Retinal pigment epithelial cell (primary cell): ENCODE results near the gene TMEM63C.

Source experiments
- DNase-seq: peaks from one replicate; pipeline ENCODE4 v3.0.0-alpha.2; 2010; ENCODE audit warnings: low read depth
- H3K4me3 ChIP-seq: 2 replicates; pipeline ENCODE4 v1.5.1; 2011; ENCODE audit warnings: mild to moderate bottlenecking, low read length, control low read depth, moderate library complexity
- TF ChIP-seq, protein P1 (sequence below): conservative IDR thresholded peaks from 2 replicates; pipeline ENCODE4 v1.5.1; 2011; ENCODE audit warnings: low read depth, low read length, control low read depth, inconsistent platforms

The TMEM63C gene

DNA sequence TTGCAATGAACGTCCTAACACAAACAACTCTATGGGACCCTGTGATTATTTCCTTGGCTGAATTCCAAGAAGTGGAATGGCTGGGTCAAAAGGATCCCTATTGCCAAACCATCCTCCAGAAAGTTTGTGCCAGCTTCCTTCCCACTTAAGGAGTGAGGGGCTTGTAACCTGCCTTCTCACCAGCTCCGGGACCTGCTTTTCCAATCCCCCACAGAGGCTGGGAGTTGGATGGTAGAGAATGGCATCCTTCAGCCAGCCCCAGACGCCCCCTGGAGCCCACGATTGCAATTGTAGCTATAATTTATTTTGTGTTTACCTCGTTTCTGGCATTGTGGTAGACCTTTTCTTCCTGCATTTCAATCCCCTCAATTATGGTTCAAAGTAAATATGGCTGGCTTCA, 30.4 kb upstream of the TMEM63C start:
- DNase-seq: no peak
- H3K4me3 ChIP-seq: no peak overlapping the region
- TF ChIP-seq, protein P1, sequence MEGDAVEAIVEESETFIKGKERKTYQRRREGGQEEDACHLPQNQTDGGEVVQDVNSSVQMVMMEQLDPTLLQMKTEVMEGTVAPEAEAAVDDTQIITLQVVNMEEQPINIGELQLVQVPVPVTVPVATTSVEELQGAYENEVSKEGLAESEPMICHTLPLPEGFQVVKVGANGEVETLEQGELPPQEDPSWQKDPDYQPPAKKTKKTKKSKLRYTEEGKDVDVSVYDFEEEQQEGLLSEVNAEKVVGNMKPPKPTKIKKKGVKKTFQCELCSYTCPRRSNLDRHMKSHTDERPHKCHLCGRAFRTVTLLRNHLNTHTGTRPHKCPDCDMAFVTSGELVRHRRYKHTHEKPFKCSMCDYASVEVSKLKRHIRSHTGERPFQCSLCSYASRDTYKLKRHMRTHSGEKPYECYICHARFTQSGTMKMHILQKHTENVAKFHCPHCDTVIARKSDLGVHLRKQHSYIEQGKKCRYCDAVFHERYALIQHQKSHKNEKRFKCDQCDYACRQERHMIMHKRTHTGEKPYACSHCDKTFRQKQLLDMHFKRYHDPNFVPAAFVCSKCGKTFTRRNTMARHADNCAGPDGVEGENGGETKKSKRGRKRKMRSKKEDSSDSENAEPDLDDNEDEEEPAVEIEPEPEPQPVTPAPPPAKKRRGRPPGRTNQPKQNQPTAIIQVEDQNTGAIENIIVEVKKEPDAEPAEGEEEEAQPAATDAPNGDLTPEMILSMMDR: peak; percentile 79

- TF ChIP-seq, protein P1: peak; percentile 8
- no peak for DNase-seq
- no peak overlapping the region for H3K4me3 ChIP-seq
These were observed 29.5 kb upstream of the TMEM63C start for GRCh38 chr14:77151918-77152588.

DNA sequence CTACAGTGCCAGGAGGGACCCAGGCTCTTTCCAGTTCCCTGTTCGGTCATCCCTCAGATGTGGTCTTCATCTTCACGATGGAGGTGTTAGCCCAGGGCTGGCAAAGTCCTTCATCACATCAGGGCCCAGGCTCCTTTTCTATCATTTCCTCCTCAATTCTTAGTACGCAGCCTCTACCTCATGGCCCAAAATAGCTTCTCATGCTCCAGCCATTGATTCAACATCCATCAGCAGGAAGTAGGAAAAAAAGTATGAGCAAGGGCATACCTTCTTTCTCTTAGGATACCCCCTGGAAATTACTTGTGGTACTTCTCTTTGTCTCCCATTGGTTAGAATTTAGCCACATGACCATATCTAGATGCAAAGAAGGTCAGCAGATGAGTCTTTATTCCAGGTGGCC, 27.8 kb upstream of the TMEM63C start:
- no peak for DNase-seq
- TF ChIP-seq, protein P1: no peak
- no peak overlapping the region for H3K4me3 ChIP-seq

GRCh38 chr14:77154421-77154820, 27.2 kb upstream of the TMEM63C start:
- TF ChIP-seq, protein P1: no peak
- no peak for DNase-seq
- no peak overlapping the region for H3K4me3 ChIP-seq

- H3K4me3 ChIP-seq: no peak overlapping the region
- DNase-seq: no peak
- TF ChIP-seq, protein P1: no peak
These were observed 26.5 kb upstream of the TMEM63C start for GRCh38 chr14:77155083-77155482.

- TF ChIP-seq, protein P1: no peak
- no peak overlapping the region for H3K4me3 ChIP-seq
- DNase-seq: no peak
These were observed 23.9 kb upstream of the TMEM63C start for GRCh38 chr14:77157740-77158139.

DNA sequence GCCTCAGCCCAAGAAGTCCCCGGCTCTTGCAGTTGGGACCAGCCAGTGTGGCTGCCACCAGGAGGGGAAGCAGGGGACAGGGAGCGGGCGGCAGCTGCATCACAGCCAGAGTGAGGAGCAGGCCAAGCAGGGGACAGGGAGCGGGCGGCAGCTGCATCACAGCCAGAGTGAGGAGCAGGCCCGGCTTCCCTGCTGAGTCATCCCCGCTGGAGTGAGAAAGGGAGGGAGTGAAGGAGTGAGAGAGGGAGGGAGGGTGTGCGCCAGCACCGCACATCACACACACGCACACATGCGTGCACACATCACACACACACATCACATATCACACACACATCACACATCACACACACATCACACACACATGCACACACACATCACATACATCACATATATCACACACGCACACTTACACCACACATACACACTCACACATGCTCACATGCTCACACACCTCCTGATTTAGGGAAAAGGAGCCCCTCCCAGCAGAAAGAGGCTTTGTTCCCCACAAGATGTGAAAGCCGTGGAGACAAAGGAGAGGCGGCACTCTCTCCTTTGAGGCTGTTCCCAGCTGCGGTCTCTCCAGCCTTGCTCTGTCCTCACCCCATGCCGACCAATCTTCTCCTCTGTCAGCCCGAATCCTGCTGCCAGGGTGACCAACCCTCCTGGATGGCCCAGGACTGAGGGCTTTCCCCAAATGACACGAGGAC, 23.3 kb upstream of the TMEM63C start:
- H3K4me3 ChIP-seq: no peak overlapping the region
- TF ChIP-seq, protein P1: no peak
- DNase-seq: no peak
